ENCODE measurements around the gene MYH9.

Gene MYH9

DNA sequence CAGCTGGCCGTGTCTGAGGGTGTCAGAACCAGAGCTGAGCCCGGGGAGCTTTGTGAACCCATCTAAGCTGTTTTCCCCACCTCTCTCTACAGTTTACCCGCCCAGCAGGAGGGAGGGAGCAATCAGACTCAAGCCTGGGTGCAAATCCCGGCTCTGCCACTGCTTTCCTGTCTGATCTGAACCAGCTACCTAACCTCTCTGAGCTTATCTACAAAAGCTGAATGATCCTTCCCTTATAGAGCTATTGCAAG is 148.7 kb downstream of the MYH9 start:
- peak; percentile 27 for DNase-seq

DNA sequence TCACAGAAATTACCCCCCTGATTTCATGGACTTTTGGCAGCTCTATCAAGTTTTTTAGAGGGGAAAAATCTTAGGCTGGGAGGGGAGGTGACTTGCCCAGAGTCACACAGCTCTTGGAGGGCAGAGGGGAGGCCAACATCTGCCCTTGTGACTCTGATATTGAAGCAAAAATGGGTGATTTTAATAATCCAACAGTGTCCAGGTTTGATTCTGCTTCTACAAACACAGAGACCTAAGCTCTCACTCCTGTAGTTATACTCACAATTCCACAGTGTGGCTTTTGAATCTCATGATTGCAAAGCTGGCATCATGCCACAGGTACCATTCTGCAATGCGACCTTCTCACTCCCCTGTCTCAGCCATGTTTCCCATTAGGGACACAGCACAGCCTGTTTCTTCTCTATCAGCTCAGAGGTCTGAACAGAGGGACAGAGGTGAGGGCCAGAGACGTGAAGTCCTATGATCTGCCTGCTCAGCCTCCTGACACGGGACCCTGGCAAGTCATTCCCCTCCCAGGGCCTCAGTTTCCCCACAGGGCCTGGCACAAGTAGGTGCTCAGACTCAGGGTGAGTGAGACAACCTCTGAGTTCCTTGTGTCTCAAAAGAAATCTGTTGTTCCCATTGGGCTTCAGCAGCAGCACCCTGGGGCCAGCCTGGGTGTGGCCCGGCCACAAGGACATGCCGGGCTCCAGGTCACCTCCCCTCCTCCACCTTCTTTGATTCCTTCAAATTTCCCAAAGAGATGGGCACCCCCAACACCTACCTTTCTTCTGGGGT is 149.2 kb downstream of the MYH9 start:
- DNase-seq, result no peak

GRCh38 chr22:36237462-36238372 is 150.1 kb downstream of the MYH9 start:
- peak; percentile 26 for DNase-seq

- DNase-seq, result no peak
These were observed 151.1 kb downstream of the MYH9 start for GRCh38 chr22:36236388-36237319.

DNA sequence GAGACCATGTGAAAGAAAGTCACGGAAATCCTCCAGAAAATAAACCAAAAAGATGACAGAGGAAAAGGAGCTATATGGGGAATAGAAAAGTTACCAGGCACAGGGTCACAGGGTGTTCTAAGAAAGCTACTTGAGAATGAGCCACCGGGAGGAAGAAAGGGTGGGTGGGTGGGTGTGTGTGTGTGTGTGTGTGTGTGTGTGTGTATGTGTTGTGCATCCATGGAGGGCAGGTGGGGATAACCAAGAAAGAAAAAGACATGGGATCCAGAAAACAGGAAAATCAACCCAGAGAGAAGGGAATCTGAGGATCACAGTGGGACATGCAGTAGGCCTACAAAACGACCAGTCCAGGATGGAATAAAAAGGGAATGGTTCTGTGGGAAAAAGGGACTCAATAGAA is 152.2 kb downstream of the MYH9 start:
- no peak for DNase-seq

- no peak for DNase-seq
These were observed 152.8 kb downstream of the MYH9 start for GRCh38 chr22:36234919-36235318.

GRCh38 chr22:36234213-36234612 is 153.6 kb downstream of the MYH9 start:
- no peak for DNase-seq

- DNase-seq, result no peak
These were observed 154.0 kb downstream of the MYH9 start for GRCh38 chr22:36233796-36234195.

- no peak for DNase-seq
These were observed 154.9 kb downstream of the MYH9 start for GRCh38 chr22:36232715-36233401.
